Stimulated activated CD4-positive, alpha-beta T cell treated with anti-CD3 and anti-CD28 coated beads, Interleukin-1b, Interleukin-23, amount 100 ng/mL, for 24 hours (primary cell): ENCODE measurements around the gene PRND.
"Not testable (repeated sequence)": the region's sequence is repeated elsewhere in the genome, so short reads cannot be mapped to it uniquely, and the experiment has no call there.

Experiments used
- DNase-seq, 4 experiments: peaks; one replicate each; pipeline ENCODE4 v3.0.0-alpha.2; 2020; ENCODE audit warnings: low read depth in 4 of 4, low spot score in 1 of 4

Gene PRND

GRCh38 chr20:4708036-4708435 is 13.7 kb upstream of the PRND start:
- no peak for DNase-seq

GRCh38 chr20:4708856-4709255 is 12.9 kb upstream of the PRND start:
- DNase-seq = no peak

- no peak for DNase-seq
These were observed 12.2 kb upstream of the PRND start for GRCh38 chr20:4709261-4710105.

- DNase-seq = no peak
These were observed 11.6 kb upstream of the PRND start for GRCh38 chr20:4710106-4710475.

GRCh38 chr20:4711511-4711910 is 10.2 kb upstream of the PRND start:
- no peak for DNase-seq

- no peak for DNase-seq
These were observed 8.3 kb upstream of the PRND start for GRCh38 chr20:4713401-4713800.

- no peak for DNase-seq
These were observed 6.9 kb upstream of the PRND start for GRCh38 chr20:4714818-4715217.

- no peak for DNase-seq
These were observed 3.7 kb upstream of the PRND start for GRCh38 chr20:4717816-4718570.

- DNase-seq = no peak
These were observed 2.5 kb upstream of the PRND start for GRCh38 chr20:4719190-4719589.

GRCh38 chr20:4720041-4720976 is 1.4 kb upstream of the PRND start:
- peak; percentile 26 to 59 (median 50) for DNase-seq

- DNase-seq = no peak
These were observed 746 bp upstream of the PRND start for GRCh38 chr20:4720977-4721349.

GRCh38 chr20:4722571-4722970 is 862 bp downstream of the PRND start:
- DNase-seq = no peak

GRCh38 chr20:4722993-4723392 is 1.3 kb downstream of the PRND start:
- DNase-seq = no peak

GRCh38 chr20:4723553-4723952 is 1.8 kb downstream of the PRND start:
- not testable (repeated sequence) for DNase-seq

GRCh38 chr20:4724459-4725262 is 3.0 kb downstream of the PRND start:
- no peak for DNase-seq

- no peak for DNase-seq
These were observed 3.5 kb downstream of the PRND start for GRCh38 chr20:4725263-4725550.

- peak in 1 of 4 experiments; percentile 12 for DNase-seq
These were observed 5.1 kb downstream of the PRND start for GRCh38 chr20:4726710-4727397.

- DNase-seq = no peak
These were observed 6.5 kb downstream of the PRND start for GRCh38 chr20:4728120-4728760.

GRCh38 chr20:4729265-4729664 is 7.6 kb downstream of the PRND start:
- DNase-seq = no peak

GRCh38 chr20:4730780-4731179 is 9.1 kb downstream of the PRND start:
- no peak for DNase-seq
